OCI-LY3 (cell line): ENCODE measurements around the gene SMAD3.

ENCODE experiments used
- EZH2phosphoT487 ChIP-seq: fragments of 200-600 bp; shearing (Covaris generic); IDR thresholded peaks from 2 replicates; pipeline ENCODE4 v1.6.1; 2018; ENCODE audit warnings: antibody characterized with exemption, mixed run types, low read depth
- TF ChIP-seq, protein P1 (sequence below): fragments of 200-600, 300-600 bp; sonication (generic); IDR thresholded peaks from 2 replicates; pipeline ENCODE4 v1.5.1; 2014; ENCODE audit warnings: antibody characterized with exemption, low read length, low read depth

DNA sequence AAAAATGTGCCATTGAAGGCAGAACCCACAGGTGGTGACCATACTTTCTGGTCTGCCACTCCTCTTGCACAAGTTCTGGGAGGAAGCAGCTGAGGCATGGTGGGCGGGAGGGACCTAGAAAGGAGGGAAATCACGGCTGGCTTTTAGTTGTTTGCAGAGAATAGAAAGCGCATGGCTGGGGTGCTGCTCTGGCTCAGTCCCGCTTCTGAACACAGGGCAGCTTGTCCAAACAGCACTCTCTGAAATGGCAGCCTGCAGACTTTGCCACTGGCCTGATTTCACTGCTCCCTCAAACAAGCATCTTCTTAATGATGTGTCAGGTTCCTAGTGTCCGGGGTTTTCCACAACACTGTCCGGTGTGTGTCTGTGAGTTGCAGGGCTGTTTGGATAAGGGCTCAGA, 112.3 kb downstream of the SMAD3 start:
- TF ChIP-seq EZH2phosphoT487 = no peak
- TF ChIP-seq, protein P1, sequence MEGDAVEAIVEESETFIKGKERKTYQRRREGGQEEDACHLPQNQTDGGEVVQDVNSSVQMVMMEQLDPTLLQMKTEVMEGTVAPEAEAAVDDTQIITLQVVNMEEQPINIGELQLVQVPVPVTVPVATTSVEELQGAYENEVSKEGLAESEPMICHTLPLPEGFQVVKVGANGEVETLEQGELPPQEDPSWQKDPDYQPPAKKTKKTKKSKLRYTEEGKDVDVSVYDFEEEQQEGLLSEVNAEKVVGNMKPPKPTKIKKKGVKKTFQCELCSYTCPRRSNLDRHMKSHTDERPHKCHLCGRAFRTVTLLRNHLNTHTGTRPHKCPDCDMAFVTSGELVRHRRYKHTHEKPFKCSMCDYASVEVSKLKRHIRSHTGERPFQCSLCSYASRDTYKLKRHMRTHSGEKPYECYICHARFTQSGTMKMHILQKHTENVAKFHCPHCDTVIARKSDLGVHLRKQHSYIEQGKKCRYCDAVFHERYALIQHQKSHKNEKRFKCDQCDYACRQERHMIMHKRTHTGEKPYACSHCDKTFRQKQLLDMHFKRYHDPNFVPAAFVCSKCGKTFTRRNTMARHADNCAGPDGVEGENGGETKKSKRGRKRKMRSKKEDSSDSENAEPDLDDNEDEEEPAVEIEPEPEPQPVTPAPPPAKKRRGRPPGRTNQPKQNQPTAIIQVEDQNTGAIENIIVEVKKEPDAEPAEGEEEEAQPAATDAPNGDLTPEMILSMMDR = no peak
